Progenitor cell of endocrine pancreas (in vitro differentiated cells): ENCODE results near the gene CTCFL. TPM values are rescaled to one million over a fixed set of nuclear protein-coding genes. Genes with fewer than 3 reads are reported as not detected.

Experiments used
- DNase-seq: peaks from one replicate; pipeline ENCODE4 v3.0.0; 2021; ENCODE audit warnings: low spot score; ENCODE audit not compliant: unreplicated experiment
- H3K27ac Mint-ChIP-seq: 2 replicates; pipeline ENCODE4 v1.8.0; 2021; ENCODE audit warnings: mild to moderate bottlenecking, moderate library complexity, mixed read lengths
- H3K27me3 Mint-ChIP-seq: 2 replicates; pipeline ENCODE4 v1.8.0; 2021; ENCODE audit warnings: mixed read lengths
- H3K36me3 Mint-ChIP-seq: 2 replicates; pipeline ENCODE4 v1.8.0; 2022; ENCODE audit warnings: mixed read lengths; ENCODE audit not compliant: insufficient read depth
- H3K4me1 Mint-ChIP-seq: 2 replicates; pipeline ENCODE4 v1.8.0; 2021; ENCODE audit warnings: low read depth, mixed read lengths
- H3K4me3 Mint-ChIP-seq: 2 replicates; pipeline ENCODE4 v1.8.0; 2021; ENCODE audit warnings: low read depth, mild to moderate bottlenecking, moderate library complexity, mixed read lengths
- H3K9me3 Mint-ChIP-seq: 2 replicates; pipeline ENCODE4 v1.8.0; 2021; ENCODE audit warnings: low read depth, mixed read lengths
- CTCF ChIP-seq: fragments of 200-600 bp; sonication (generic); IDR thresholded peaks from one replicate; pipeline ENCODE4 v1.5.0; 2021; ENCODE audit warnings: antibody characterized with exemption, mild to moderate bottlenecking; ENCODE audit not compliant: unreplicated experiment
- total RNA-seq: library from RNA; stranded (reverse); gene quantifications from 2 replicates; pipeline ENCODE4 v1.2.1, GENCODE V29; 2021

The CTCFL gene
- total RNA-seq, 1 donor from 2014 or later: not detected

DNA sequence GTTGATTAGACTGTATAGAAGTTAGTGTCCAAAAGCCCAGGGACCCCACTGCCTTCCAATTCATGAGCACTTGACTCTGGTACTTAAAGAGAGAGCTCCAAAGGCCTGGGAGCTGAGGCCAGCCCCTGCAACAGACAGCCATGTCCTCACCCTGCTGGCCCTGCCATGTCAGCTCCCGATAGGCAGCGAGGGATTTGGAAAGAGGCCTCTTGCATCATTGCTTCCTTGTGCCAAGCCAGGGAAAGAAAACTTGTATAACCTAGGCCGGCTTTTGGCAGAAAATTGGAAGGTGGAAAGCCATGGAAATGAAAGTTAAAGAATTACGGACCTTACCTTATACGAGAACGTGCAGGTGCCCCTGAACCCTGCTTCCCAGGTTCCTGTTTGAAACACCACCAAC, 27.5 kb upstream of the CTCFL start:
- no peak for DNase-seq
- TF ChIP-seq CTCF: no peak
- no peaks in the 10 kb centered on the region for H3K9me3 Mint-ChIP-seq
- H3K4me3 Mint-ChIP-seq: no peak overlapping the region
- H3K4me1 Mint-ChIP-seq: peaks cover 4% of the 10 kb centered on the region
- peaks cover 40% of the 10 kb centered on the region for H3K27me3 Mint-ChIP-seq
- H3K27ac Mint-ChIP-seq: no peak overlapping the region
- no peaks in the 10 kb centered on the region for H3K36me3 Mint-ChIP-seq

- Mint-ChIP-seq H3K4me1 (peaks cover 5% of the 10 kb centered on the region), H3K27me3 (peaks cover 25% of the 10 kb centered on the region), H3K36me3 (no peaks in the 10 kb centered on the region)
Observed at GRCh38 chr20:57548177-57549058, 23.5 kb upstream of the CTCFL start.

GRCh38 chr20:57546956-57547649, 22.2 kb upstream of the CTCFL start:
- Mint-ChIP-seq H3K9me3 (no peaks in the 10 kb centered on the region), H3K4me3 (no peak overlapping the region), H3K36me3 (no peaks in the 10 kb centered on the region), H3K27ac (no peak overlapping the region), H3K27me3 (peaks cover 26% of the 10 kb centered on the region), H3K4me1 (peaks cover 5% of the 10 kb centered on the region)
- no peak for DNase-seq
- TF ChIP-seq CTCF: no peak

More at GRCh38 chr20:57548177-57549058, 23.5 kb upstream of the CTCFL start:
- TF ChIP-seq CTCF: no peak
- no peaks in the 10 kb centered on the region for H3K9me3 Mint-ChIP-seq
- H3K4me3 Mint-ChIP-seq: no peak overlapping the region
- H3K27ac Mint-ChIP-seq: no peak overlapping the region
- no peak for DNase-seq

DNA sequence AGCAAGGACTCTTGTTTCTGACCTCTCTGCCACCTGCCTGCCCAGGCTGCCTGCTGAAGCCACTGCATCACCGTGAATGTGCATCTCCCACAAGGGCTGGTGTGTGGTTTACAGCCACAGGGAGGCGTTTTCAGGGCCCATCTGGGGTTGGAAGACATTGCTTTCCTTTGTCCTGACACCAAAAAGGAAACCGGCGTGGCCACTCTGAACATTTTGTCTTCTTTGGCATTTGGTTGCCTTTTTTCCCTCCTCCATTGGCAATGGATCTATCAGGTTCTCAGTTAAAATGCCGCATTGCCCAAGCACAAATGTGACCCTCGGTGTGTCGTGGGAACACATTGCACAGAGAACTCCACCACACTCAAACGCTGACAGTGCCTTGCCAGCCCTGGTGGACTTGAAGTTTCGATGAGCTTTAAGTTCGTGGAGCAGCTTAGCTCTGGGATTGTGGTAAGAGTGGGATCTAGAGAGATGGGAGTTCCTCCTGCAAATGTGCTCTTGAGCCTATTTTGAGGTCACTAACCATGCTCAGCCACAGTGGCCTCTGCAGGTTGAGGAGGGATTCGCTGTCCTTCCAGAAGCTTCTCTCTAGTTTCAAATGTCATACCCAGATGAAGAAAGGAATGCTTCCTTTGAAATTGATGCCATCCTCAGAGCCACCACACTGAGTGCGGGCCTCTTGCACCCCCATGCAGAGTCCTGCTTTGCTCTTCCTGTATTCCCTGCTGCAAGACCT, 21.2 kb upstream of the CTCFL start:
- Mint-ChIP-seq H3K4me3 (no peak overlapping the region), H3K4me1 (peaks cover 2% of the 10 kb centered on the region), H3K9me3 (no peaks in the 10 kb centered on the region), H3K27ac (no peak overlapping the region), H3K27me3 (peaks cover 29% of the 10 kb centered on the region), H3K36me3 (no peaks in the 10 kb centered on the region)
- no peak for TF ChIP-seq CTCF
- no peak for DNase-seq
